ENCODE results near the gene ZNF574. TPM values are rescaled to one million over a fixed set of nuclear protein-coding genes. Genes with fewer than 3 reads are reported as not detected.

Gene ZNF574
- total and polyA plus RNA-seq, 2 donors from 2014 or later = 7.2 to 12.7 TPM

DNA sequence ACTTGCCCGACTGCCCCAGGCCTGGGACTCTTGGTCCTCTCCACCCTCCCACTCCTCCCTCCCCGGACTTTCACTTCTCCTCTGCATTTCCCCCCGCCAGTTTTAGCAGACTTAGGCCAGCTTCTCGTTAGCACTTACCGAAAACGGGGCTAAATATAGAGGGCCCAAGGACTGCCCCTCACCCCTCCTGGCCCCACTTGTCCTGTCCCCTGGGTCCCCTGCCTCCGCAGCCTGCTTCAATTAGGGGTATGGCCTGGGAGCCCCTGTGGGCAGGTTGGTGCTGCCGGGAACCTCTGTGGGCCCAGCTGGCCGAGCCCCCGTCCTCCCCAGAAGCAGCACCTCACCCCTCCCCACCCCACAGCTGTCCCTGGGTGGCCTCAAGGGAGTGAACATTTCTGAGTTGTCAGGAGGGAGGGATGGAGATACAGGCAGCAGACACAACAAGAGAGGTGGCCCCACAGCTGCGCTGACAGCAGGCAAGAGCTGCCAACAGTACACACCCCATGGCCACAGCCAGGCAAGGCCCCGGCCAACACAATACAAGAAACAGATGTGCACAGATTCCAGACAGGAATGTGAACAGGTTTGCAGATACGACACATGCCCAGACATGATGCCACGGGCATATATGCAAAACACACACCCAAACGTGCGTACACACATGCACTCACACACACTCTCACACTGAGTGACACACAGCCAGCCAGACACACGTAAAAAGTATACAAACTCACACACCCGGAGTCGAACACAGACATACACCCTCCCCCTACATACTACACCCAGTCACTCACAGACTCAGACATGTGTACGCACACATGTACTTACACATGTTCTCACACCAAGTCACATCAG is 53.7 kb downstream of the ZNF574 start:
- TF ChIP-seq, protein P1, sequence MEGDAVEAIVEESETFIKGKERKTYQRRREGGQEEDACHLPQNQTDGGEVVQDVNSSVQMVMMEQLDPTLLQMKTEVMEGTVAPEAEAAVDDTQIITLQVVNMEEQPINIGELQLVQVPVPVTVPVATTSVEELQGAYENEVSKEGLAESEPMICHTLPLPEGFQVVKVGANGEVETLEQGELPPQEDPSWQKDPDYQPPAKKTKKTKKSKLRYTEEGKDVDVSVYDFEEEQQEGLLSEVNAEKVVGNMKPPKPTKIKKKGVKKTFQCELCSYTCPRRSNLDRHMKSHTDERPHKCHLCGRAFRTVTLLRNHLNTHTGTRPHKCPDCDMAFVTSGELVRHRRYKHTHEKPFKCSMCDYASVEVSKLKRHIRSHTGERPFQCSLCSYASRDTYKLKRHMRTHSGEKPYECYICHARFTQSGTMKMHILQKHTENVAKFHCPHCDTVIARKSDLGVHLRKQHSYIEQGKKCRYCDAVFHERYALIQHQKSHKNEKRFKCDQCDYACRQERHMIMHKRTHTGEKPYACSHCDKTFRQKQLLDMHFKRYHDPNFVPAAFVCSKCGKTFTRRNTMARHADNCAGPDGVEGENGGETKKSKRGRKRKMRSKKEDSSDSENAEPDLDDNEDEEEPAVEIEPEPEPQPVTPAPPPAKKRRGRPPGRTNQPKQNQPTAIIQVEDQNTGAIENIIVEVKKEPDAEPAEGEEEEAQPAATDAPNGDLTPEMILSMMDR (IDR thresholded peaks at IDR 0.05; ENCODE audit: borderline replicate concordance, extremely low read depth, insufficient read depth) = no peak
- intact Hi-C loops (cut with DNase I) = no loop called here
- H3K4me3 ChIP-seq (ENCODE audit: low read length in 3 of 3) = no peak overlapping the region
- FAIRE-seq (no peak), DNase-seq (peak in 1 of 5 donors; percentile 84)
- H3K4me1 ChIP-seq (ENCODE audit: control insufficient read depth in 2 of 3, insufficient read depth in 2 of 3, low read depth in 1 of 3, low read length in 3 of 3) = peaks cover 0 to 8% (median 0%) of the 10 kb centered on the region in 3 donors
- no peaks in the 10 kb centered on the region for H3K36me3 ChIP-seq (ENCODE audit: control insufficient read depth in 2 of 3, insufficient read depth in 3 of 3, low read length in 3 of 3)
- no peak overlapping the region for H3K9ac ChIP-seq (ENCODE audit: low read length in 3 of 3)
- no peak overlapping the region for H3K27ac ChIP-seq (ENCODE audit: low read depth in 2 of 2, low read length in 2 of 2)
- H3K9me3 ChIP-seq (ENCODE audit: control insufficient read depth in 2 of 3, insufficient read depth in 1 of 3, low read length in 3 of 3) = no peaks in the 10 kb centered on the region
- H3K27me3 ChIP-seq (ENCODE audit: control insufficient read depth, insufficient read depth, low read length) = peaks cover 18% of the 10 kb centered on the region

DNA sequence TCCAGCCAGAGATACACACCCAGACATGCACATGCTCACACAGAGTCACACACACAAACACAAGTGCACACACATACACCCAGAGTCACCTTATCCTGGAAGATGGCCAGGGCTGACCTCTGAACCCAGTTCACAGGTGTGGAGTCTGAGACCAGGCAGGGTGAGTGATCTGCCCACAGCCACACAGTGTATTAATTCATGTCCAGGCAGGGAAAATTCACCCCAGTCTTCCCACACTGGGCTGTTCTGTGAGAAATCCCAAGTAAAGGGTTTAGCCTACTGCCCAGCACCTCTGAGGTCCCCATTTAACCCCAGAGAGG is 54.2 kb downstream of the ZNF574 start:
- H3K27ac ChIP-seq (ENCODE audit: low read depth in 2 of 2, low read length in 2 of 2) = no peak overlapping the region
- intact Hi-C loops (cut with DNase I) = no loop called here
- H3K27me3 ChIP-seq (ENCODE audit: control insufficient read depth, insufficient read depth, low read length) = peaks cover 18% of the 10 kb centered on the region
- no peak overlapping the region for H3K4me3 ChIP-seq (ENCODE audit: low read length in 3 of 3)
- peaks cover 0 to 8% (median 0%) of the 10 kb centered on the region in 3 donors for H3K4me1 ChIP-seq (ENCODE audit: control insufficient read depth in 2 of 3, insufficient read depth in 2 of 3, low read depth in 1 of 3, low read length in 3 of 3)
- FAIRE-seq (no peak), DNase-seq (no peak)
- H3K36me3 ChIP-seq (ENCODE audit: control insufficient read depth in 2 of 3, insufficient read depth in 3 of 3, low read length in 3 of 3) = no peaks in the 10 kb centered on the region
- H3K9me3 ChIP-seq (ENCODE audit: control insufficient read depth in 2 of 3, insufficient read depth in 1 of 3, low read length in 3 of 3) = no peaks in the 10 kb centered on the region
- TF ChIP-seq, protein P1 (IDR thresholded peaks at IDR 0.05; ENCODE audit: borderline replicate concordance, extremely low read depth, insufficient read depth) = no peak
- no peak overlapping the region for H3K9ac ChIP-seq (ENCODE audit: low read length in 3 of 3)

Other genes starting within 250 kb of the ZNF574 start
- not detected for gene LYPD4, start 231.5 kb upstream of the ZNF574 start, total RNA-seq
- gene LYPD4, start 231.5 kb upstream of the ZNF574 start, polyA plus RNA-seq (ENCODE audit: insufficient read depth, low read depth, low replicate concordance) = not detected
- not detected for gene DMRTC2, start 231.1 kb upstream of the ZNF574 start, total RNA-seq
- not detected for gene DMRTC2, start 231.1 kb upstream of the ZNF574 start, polyA plus RNA-seq (ENCODE audit: insufficient read depth, low read depth, low replicate concordance)
- 1,433 TPM for gene RPS19, start 215.9 kb upstream of the ZNF574 start, total RNA-seq
- 2,116 TPM for gene RPS19, start 215.9 kb upstream of the ZNF574 start, polyA plus RNA-seq (ENCODE audit: insufficient read depth, low read depth, low replicate concordance)
- gene CD79A, start 198.9 kb upstream of the ZNF574 start, total RNA-seq = 11.0 TPM
- gene CD79A, start 198.9 kb upstream of the ZNF574 start, polyA plus RNA-seq (ENCODE audit: insufficient read depth, low read depth, low replicate concordance) = 0.32 TPM
- gene ARHGEF1, start 193.0 kb upstream of the ZNF574 start, total RNA-seq = 139 TPM
- gene ARHGEF1, start 193.0 kb upstream of the ZNF574 start, polyA plus RNA-seq (ENCODE audit: insufficient read depth, low read depth, low replicate concordance) = 39.0 TPM
- 0.69 TPM for gene ERFL, start 147.7 kb upstream of the ZNF574 start, total RNA-seq
- gene ERFL, start 147.7 kb upstream of the ZNF574 start, polyA plus RNA-seq (ENCODE audit: insufficient read depth, low read depth, low replicate concordance) = not detected
- 146 TPM for gene RABAC1, start 116.8 kb upstream of the ZNF574 start, total RNA-seq
- 333 TPM for gene RABAC1, start 116.8 kb upstream of the ZNF574 start, polyA plus RNA-seq (ENCODE audit: insufficient read depth, low read depth, low replicate concordance)
- gene ATP1A3, start 81.9 kb upstream of the ZNF574 start, total RNA-seq = not detected
- not detected for gene ATP1A3, start 81.9 kb upstream of the ZNF574 start, polyA plus RNA-seq (ENCODE audit: insufficient read depth, low read depth, low replicate concordance)
- 16.2 TPM for gene GRIK5, start 6.0 kb upstream of the ZNF574 start, total RNA-seq
- 8.9 TPM for gene GRIK5, start 6.0 kb upstream of the ZNF574 start, polyA plus RNA-seq (ENCODE audit: insufficient read depth, low read depth, low replicate concordance)
- 9.8 TPM for gene POU2F2, start 56.3 kb downstream of the ZNF574 start, total RNA-seq
- 1.3 TPM for gene POU2F2, start 56.3 kb downstream of the ZNF574 start, polyA plus RNA-seq (ENCODE audit: insufficient read depth, low read depth, low replicate concordance)
- gene DEDD2, start 141.5 kb downstream of the ZNF574 start, total RNA-seq = 26.1 TPM
- gene DEDD2, start 141.5 kb downstream of the ZNF574 start, polyA plus RNA-seq (ENCODE audit: insufficient read depth, low read depth, low replicate concordance) = 36.3 TPM
- gene ZNF526, start 144.1 kb downstream of the ZNF574 start, total RNA-seq = 11.6 TPM
- 2.6 TPM for gene ZNF526, start 144.1 kb downstream of the ZNF574 start, polyA plus RNA-seq (ENCODE audit: insufficient read depth, low read depth, low replicate concordance)
- 39.2 TPM for gene GSK3A, start 166.4 kb downstream of the ZNF574 start, total RNA-seq
- gene GSK3A, start 166.4 kb downstream of the ZNF574 start, polyA plus RNA-seq (ENCODE audit: insufficient read depth, low read depth, low replicate concordance) = 57.3 TPM
- 61.2 TPM for gene ERF, start 179.0 kb downstream of the ZNF574 start, total RNA-seq
- gene ERF, start 179.0 kb downstream of the ZNF574 start, polyA plus RNA-seq (ENCODE audit: insufficient read depth, low read depth, low replicate concordance) = 31.1 TPM
- 90.9 TPM for gene CIC, start 193.1 kb downstream of the ZNF574 start, total RNA-seq
- 18.8 TPM for gene CIC, start 193.1 kb downstream of the ZNF574 start, polyA plus RNA-seq (ENCODE audit: insufficient read depth, low read depth, low replicate concordance)
- gene PRR19, start 226.0 kb downstream of the ZNF574 start, total RNA-seq = 0.47 TPM
- 0.71 TPM for gene PRR19, start 226.0 kb downstream of the ZNF574 start, polyA plus RNA-seq (ENCODE audit: insufficient read depth, low read depth, low replicate concordance)
- 22.0 TPM for gene PAFAH1B3, start 226.5 kb downstream of the ZNF574 start, total RNA-seq
- gene PAFAH1B3, start 226.5 kb downstream of the ZNF574 start, polyA plus RNA-seq (ENCODE audit: insufficient read depth, low read depth, low replicate concordance) = 38.3 TPM
- not detected for gene TMEM145, start 237.1 kb downstream of the ZNF574 start, total RNA-seq
- gene TMEM145, start 237.1 kb downstream of the ZNF574 start, polyA plus RNA-seq (ENCODE audit: insufficient read depth, low read depth, low replicate concordance) = not detected
- 31.6 TPM for gene MEGF8, start 249.5 kb downstream of the ZNF574 start, total RNA-seq
- gene MEGF8, start 249.5 kb downstream of the ZNF574 start, polyA plus RNA-seq (ENCODE audit: insufficient read depth, low read depth, low replicate concordance) = 8.7 TPM